ENCODE measurements around the gene TGFBR3. TPM values are rescaled to one million over a fixed set of nuclear protein-coding genes. Genes with fewer than 3 reads are reported as not detected.

TGFBR3 gene
- total and polyA plus RNA-seq, 2 of the 13 experiments (the other 11 are each of a cell fraction or from before 2014, with no cell fraction given), result 76.5 to 195 TPM

DNA sequence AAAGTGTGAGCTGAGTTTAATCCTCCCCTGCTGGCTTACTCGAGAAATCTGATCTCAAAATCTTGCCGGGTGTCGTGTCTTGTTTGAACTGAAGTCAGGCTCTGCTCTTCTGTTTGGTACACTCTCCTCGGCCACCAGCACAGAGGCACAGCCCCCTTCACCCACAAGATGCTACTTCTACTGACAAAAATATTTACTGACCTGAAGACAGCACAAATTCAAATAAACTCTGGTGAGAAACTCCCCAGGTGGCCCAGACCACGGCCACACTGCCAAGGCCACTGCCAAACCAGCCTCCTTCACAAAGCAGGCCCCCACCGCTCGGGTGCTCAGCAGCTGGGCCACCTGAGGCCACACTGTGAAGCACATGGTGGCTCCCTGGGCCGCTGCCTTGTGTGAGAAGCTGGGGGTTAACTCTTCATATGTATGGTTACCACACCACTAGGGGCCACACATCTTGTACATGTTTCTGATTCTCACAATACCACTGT lies 80.6 kb downstream of the TGFBR3 start (continued):
- TF ChIP-seq ZNF615 (CRISPR knock-in tag; IDR thresholded peaks at IDR 0.05; ENCODE audit: borderline replicate concordance), result no peak
- TF ChIP-seq, protein P1, sequence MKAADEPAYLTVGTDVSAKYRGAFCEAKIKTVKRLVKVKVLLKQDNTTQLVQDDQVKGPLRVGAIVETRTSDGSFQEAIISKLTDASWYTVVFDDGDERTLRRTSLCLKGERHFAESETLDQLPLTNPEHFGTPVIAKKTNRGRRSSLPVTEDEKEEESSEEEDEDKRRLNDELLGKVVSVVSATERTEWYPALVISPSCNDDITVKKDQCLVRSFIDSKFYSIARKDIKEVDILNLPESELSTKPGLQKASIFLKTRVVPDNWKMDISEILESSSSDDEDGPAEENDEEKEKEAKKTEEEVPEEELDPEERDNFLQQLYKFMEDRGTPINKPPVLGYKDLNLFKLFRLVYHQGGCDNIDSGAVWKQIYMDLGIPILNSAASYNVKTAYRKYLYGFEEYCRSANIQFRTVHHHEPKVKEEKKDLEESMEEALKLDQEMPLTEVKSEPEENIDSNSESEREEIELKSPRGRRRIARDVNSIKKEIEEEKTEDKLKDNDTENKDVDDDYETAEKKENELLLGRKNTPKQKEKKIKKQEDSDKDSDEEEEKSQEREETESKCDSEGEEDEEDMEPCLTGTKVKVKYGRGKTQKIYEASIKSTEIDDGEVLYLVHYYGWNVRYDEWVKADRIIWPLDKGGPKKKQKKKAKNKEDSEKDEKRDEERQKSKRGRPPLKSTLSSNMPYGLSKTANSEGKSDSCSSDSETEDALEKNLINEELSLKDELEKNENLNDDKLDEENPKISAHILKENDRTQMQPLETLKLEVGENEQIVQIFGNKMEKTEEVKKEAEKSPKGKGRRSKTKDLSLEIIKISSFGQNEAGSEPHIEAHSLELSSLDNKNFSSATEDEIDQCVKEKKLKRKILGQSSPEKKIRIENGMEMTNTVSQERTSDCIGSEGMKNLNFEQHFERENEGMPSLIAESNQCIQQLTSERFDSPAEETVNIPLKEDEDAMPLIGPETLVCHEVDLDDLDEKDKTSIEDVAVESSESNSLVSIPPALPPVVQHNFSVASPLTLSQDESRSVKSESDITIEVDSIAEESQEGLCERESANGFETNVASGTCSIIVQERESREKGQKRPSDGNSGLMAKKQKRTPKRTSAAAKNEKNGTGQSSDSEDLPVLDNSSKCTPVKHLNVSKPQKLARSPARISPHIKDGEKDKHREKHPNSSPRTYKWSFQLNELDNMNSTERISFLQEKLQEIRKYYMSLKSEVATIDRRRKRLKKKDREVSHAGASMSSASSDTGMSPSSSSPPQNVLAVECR (CRISPR knock-in tag; IDR thresholded peaks at IDR 0.05; ENCODE audit: borderline replicate concordance), result no peak
- TF ChIP-seq ZNF543 (CRISPR knock-in tag; IDR thresholded peaks at IDR 0.05), result no peak
- 0 out of 2 replicates have a peak, but pooled peaks have one; percentile 20 for TF ChIP-seq MYC (CRISPR knock-in tag; IDR thresholded peaks at IDR 0.05; ENCODE audit: borderline replicate concordance)
- no peak for TF ChIP-seq MEIS2 (CRISPR knock-in tag; IDR thresholded peaks at IDR 0.05)

DNA sequence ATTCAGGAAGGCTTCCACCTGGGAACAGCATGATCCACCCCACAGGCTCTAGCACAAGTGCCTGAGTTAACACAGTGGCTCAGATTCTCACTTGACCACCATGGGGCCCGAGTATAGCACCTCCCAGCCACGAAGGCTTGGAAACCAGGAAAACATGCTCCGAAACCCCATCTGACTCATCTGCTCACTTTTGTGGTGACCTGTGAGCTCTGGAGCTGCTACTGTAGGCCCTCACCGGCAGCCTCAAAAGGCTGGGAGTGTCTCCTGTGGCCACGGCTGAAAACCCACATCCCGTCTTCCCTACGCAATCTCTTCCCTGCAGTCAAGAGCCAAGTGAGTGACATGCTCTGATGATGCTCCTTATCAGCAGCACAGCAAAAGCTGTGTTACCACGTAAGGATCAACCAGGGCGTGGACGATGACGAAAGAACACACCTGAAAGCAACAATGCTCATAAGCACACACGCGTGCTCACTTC lies 81.4 kb downstream of the TGFBR3 start:
- TF ChIP-seq RBM22 (optimal IDR thresholded peaks at IDR 0.05; ENCODE audit: low read length), result peak; percentile 88
- TF ChIP-seq, protein P2, sequence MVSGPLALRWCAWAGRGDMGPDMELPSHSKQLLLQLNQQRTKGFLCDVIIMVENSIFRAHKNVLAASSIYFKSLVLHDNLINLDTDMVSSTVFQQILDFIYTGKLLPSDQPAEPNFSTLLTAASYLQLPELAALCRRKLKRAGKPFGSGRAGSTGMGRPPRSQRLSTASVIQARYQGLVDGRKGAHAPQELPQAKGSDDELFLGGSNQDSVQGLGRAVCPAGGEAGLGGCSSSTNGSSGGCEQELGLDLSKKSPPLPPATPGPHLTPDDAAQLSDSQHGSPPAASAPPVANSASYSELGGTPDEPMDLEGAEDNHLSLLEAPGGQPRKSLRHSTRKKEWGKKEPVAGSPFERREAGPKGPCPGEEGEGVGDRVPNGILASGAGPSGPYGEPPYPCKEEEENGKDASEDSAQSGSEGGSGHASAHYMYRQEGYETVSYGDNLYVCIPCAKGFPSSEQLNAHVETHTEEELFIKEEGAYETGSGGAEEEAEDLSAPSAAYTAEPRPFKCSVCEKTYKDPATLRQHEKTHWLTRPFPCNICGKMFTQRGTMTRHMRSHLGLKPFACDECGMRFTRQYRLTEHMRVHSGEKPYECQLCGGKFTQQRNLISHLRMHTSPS (CRISPR knock-in tag; IDR thresholded peaks at IDR 0.05; ENCODE audit: low read depth), result no peak
- H3K4me2 ChIP-seq (ENCODE audit: low read depth, low read length), result no peak overlapping the region
- POLR2A ChIA-PET, result no interaction called here
- CTCF ChIA-PET (ENCODE audit: low intra/inter-chr PET ratio, low total read pairs), result no interaction called here
- intact Hi-C loops (cut with micrococcal nuclease; ENCODE audit: unreplicated experiment), result no loop called here
- H3K27me3 ChIP-seq (ENCODE audit: control insufficient read depth in 1 of 2, insufficient read depth in 2 of 2, low read length in 2 of 2), result no peaks in the 10 kb centered on the region
- no peak overlapping the region for H3K9ac ChIP-seq (ENCODE audit: insufficient read depth, low read depth, low read length)
- no peak for DNase-seq (ENCODE audit: low spot score)
- no peak for ATAC-seq
- peaks cover 4 to 44% of the 10 kb centered on the region in 2 experiments; a peak in 4 of 5 replicates for H3K36me3 ChIP-seq (replicated peaks in 1 of 2; ENCODE audit: control insufficient read depth in 1 of 2, insufficient read depth in 2 of 2, low read length in 2 of 2)
- WGBS (ENCODE audit: low lambda C conversion rate), result 96% methylated on average over 11 of the region's 13 CpGs
- peaks cover 87% of the 10 kb centered on the region for H3K79me2 ChIP-seq (ENCODE audit: insufficient read depth, low read length)
- H3K27ac ChIP-seq (ENCODE audit: extremely low read length, insufficient read depth, low read length), result no peak overlapping the region
- H3K4me3 ChIP-seq (replicated peaks in 1 of 3; ENCODE audit: insufficient read depth in 1 of 3, low read depth in 2 of 3, low read length in 3 of 3), result no peak overlapping the region
- H3K4me1 ChIP-seq (ENCODE audit: insufficient read depth, low read length), result peaks cover 49% of the 10 kb centered on the region
- H3K9me3 ChIP-seq (ENCODE audit: low read length), result no peaks in the 10 kb centered on the region
- in situ Hi-C loops (cut with HindIII; ENCODE audit: extremely low pct_ligation_motif_present, low pct_unique_long_range_greater_than_20kb), result no loop called here
- peaks cover 6% of the 10 kb centered on the region for H4K20me1 ChIP-seq (ENCODE audit: insufficient read depth, low read length)
- FAIRE-seq, result no peak
- no peak overlapping the region for H2AFZ ChIP-seq (ENCODE audit: low read length)
- BruUV-seq (replicated peaks), result no TSS peak
